ENCODE measurements around the gene LRP1B.
"Not testable (repeated sequence)": the region's sequence is repeated elsewhere in the genome, so short reads cannot be mapped to it uniquely, and the experiment has no call there.

The LRP1B gene

DNA sequence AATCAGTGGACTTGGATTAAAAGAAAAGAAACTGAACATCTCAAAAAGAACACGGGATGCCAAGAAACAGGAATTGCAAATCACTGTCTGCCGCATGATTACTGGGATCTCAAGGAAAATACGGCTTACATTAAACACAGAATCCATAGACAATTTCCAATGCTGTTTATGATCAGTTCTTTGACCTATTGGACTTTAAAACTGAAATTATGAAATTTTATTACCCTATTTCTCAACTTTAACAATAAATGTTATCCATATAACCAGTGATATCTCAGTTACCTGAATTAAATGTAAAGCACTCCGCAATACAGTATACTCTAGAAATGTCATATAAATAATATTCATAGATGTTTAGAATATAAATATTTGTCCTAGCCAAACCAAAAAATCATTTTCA is 1793.8 kb downstream of the LRP1B start:
- Histone ChIP-seq H3K27me3 (ENCODE audit: low read depth) (no peaks in the 10 kb centered on the region), H3K4me1 (peaks cover 10% of the 10 kb centered on the region), H3K4me3 (no peak overlapping the region), H3K9me3 (no peaks in the 10 kb centered on the region), H3K36me3 (replicated peaks) (no peaks in the 10 kb centered on the region)
- DNase-seq (ENCODE audit: low spot score in 2 of 2), result no peak
- in situ Hi-C loops (cut with MboI; ENCODE audit: low sequenced_read_pairs), result no loop called here

DNA sequence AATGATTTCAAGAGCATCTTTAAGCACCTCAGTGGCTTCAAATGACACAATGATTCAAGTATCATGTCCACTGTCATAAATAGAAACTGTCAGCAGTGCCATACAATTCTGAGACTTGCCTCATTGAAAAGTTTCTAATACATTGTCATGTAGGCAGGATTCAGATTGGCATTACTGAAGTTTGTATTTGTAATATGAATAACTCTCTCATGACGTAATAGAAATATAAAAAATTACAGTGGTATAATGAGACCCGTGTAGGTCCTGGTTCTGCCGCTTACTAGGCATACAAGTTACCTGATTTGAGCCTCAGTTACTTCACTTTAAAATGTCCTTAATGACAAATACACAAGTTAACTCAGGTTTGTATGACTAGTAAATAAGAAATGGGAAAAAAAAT is 1814.5 kb downstream of the LRP1B start:
- H3K4me3 ChIP-seq, result no peak overlapping the region
- no peak for DNase-seq (ENCODE audit: low spot score in 2 of 2)
- in situ Hi-C loops (cut with MboI; ENCODE audit: low sequenced_read_pairs), result no loop called here

GRCh38 chr2:140311905-140312304 is 1818.9 kb downstream of the LRP1B start:
- H3K4me3 ChIP-seq, result no peak overlapping the region
- in situ Hi-C loops (cut with MboI; ENCODE audit: low sequenced_read_pairs), result no loop called here
- no peaks in the 10 kb centered on the region for H3K9me3 ChIP-seq
- H3K4me1 ChIP-seq, result peaks cover 7% of the 10 kb centered on the region
- no peaks in the 10 kb centered on the region for H3K36me3 ChIP-seq (replicated peaks)
- no peaks in the 10 kb centered on the region for H3K27me3 ChIP-seq (ENCODE audit: low read depth)
- DNase-seq (ENCODE audit: low spot score in 2 of 2), result no peak

More for the DNA sequence above, 1814.5 kb downstream of the LRP1B start:
- H3K27me3 ChIP-seq (ENCODE audit: low read depth), result no peaks in the 10 kb centered on the region
- H3K9me3 ChIP-seq, result no peaks in the 10 kb centered on the region
- peaks cover 22% of the 10 kb centered on the region for H3K4me1 ChIP-seq
- H3K36me3 ChIP-seq (replicated peaks), result no peaks in the 10 kb centered on the region

DNA sequence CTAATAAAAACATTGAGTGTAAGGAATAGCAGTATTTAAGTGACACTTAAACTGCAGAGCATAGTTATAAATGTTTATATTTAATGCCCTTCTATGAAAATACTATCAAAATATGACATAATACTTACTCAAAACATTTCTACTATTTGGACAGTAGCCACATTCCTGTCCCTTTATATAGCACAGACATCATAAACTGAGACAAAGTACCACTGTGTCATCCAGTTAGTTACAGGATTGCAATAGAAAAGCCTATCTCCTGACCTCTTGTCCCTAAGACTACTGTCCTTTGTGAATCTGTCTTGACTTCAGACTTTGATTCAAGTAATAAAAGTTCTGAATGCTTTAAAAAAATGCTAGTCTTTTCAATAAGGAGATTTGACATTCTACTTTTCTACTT is 1822.1 kb downstream of the LRP1B start:
- in situ Hi-C loops (cut with MboI; ENCODE audit: low sequenced_read_pairs), result no loop called here
- Histone ChIP-seq H3K27me3 (ENCODE audit: low read depth) (no peaks in the 10 kb centered on the region), H3K36me3 (replicated peaks) (no peaks in the 10 kb centered on the region), H3K9me3 (no peaks in the 10 kb centered on the region), H3K4me1 (peaks cover 7% of the 10 kb centered on the region), H3K4me3 (no peak overlapping the region)
- no peak for DNase-seq (ENCODE audit: low spot score in 2 of 2)

DNA sequence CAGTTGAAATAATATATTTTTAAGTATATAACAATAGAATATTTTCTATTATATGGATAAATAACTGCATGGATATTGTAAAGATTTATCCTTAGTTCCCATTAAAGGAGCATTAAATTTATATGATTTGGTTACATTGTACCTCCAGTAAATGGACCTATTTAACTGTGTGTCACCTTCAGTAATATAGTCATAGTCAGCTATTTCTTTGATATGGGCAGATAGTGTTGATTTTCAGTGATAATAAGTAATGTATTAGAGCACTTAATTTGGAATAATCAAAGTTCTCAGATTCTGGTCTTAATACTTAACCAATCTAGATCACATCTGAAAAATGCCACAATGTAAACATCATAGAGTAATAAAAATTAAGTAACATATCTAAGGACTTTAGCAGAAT is 1823.3 kb downstream of the LRP1B start:
- Histone ChIP-seq H3K4me3 (no peak overlapping the region), H3K36me3 (replicated peaks) (no peaks in the 10 kb centered on the region), H3K9me3 (no peaks in the 10 kb centered on the region), H3K4me1 (peaks cover 3% of the 10 kb centered on the region), H3K27me3 (ENCODE audit: low read depth) (no peaks in the 10 kb centered on the region)
- in situ Hi-C loops (cut with MboI; ENCODE audit: low sequenced_read_pairs), result no loop called here
- DNase-seq (ENCODE audit: low spot score in 2 of 2), result no peak

DNA sequence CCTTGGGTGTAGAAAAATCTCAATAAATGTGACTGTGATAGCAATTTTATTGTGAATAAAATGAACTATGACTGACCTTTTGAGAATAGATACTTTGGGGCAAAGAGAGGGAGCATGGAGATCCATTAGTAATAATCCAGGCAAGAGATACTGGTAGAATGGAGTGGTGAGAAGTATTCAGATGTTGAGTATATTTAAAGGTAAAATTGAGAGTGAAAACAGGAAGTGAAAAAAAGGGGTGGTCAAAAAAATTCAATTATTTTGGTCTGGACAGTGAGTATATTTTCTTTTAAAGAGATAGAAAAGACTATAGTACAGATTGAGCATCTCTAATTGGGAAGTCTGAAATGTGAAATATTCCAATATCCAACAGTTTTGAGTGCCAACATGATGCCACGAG is 1835.0 kb downstream of the LRP1B start:
- DNase-seq (ENCODE audit: low spot score in 2 of 2), result no peak
- H3K9me3 ChIP-seq, result no peaks in the 10 kb centered on the region
- in situ Hi-C loops (cut with MboI; ENCODE audit: low sequenced_read_pairs), result no loop called here
- H3K4me1 ChIP-seq, result no peaks in the 10 kb centered on the region
- H3K36me3 ChIP-seq (replicated peaks), result no peaks in the 10 kb centered on the region
- H3K4me3 ChIP-seq, result no peak overlapping the region
- no peaks in the 10 kb centered on the region for H3K27me3 ChIP-seq (ENCODE audit: low read depth)

GRCh38 chr2:140288726-140289125 is 1842.1 kb downstream of the LRP1B start:
- in situ Hi-C loops (cut with MboI; ENCODE audit: low sequenced_read_pairs), result no loop called here
- Histone ChIP-seq H3K4me3 (no peak overlapping the region), H3K4me1 (peaks cover 22% of the 10 kb centered on the region), H3K36me3 (replicated peaks) (no peaks in the 10 kb centered on the region), H3K9me3 (no peaks in the 10 kb centered on the region), H3K27me3 (ENCODE audit: low read depth) (no peaks in the 10 kb centered on the region)
- DNase-seq (ENCODE audit: low spot score in 2 of 2), result no peak

GRCh38 chr2:140288213-140288612 is 1842.6 kb downstream of the LRP1B start:
- H3K9me3 ChIP-seq, result no peaks in the 10 kb centered on the region
- H3K4me1 ChIP-seq, result peaks cover 22% of the 10 kb centered on the region
- in situ Hi-C loops (cut with MboI; ENCODE audit: low sequenced_read_pairs), result no loop called here
- H3K36me3 ChIP-seq (replicated peaks), result no peaks in the 10 kb centered on the region
- DNase-seq (ENCODE audit: low spot score in 2 of 2), result no peak
- no peaks in the 10 kb centered on the region for H3K27me3 ChIP-seq (ENCODE audit: low read depth)
- no peak overlapping the region for H3K4me3 ChIP-seq

DNA sequence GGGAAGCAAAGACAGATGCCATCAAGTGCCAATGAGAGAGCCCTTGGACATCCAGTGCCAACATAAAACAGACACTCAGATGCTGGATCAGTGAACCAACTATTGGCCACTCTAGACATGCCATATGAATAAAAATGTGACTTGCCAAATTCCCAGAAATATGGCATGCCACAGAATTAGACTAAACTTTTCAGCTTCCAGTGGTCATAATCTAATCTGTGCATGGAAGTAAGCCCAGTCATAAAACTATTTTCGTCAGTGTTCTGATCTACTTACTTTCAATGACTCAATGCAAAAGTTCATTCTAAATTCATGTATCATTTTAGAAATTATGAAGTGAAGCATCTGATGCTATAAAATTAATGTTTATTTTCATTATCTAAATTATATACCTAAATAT is 1844.4 kb downstream of the LRP1B start:
- no peak for DNase-seq (ENCODE audit: low spot score in 2 of 2)
- H3K36me3 ChIP-seq (replicated peaks), result no peaks in the 10 kb centered on the region
- in situ Hi-C loops (cut with MboI; ENCODE audit: low sequenced_read_pairs), result no loop called here
- H3K27me3 ChIP-seq (ENCODE audit: low read depth), result no peaks in the 10 kb centered on the region
- no peaks in the 10 kb centered on the region for H3K9me3 ChIP-seq
- H3K4me3 ChIP-seq, result no peak overlapping the region
- peaks cover 25% of the 10 kb centered on the region for H3K4me1 ChIP-seq

GRCh38 chr2:140277344-140277743 is 1853.5 kb downstream of the LRP1B start:
- H3K27me3 ChIP-seq (ENCODE audit: low read depth); in situ Hi-C loops (cut with MboI; ENCODE audit: low sequenced_read_pairs); H3K9me3 ChIP-seq; H3K4me3 ChIP-seq; DNase-seq (ENCODE audit: low spot score in 2 of 2); H3K36me3 ChIP-seq (replicated peaks): not testable (repeated sequence)
- H3K4me1 ChIP-seq, result peaks cover 16% of the 10 kb centered on the region

DNA sequence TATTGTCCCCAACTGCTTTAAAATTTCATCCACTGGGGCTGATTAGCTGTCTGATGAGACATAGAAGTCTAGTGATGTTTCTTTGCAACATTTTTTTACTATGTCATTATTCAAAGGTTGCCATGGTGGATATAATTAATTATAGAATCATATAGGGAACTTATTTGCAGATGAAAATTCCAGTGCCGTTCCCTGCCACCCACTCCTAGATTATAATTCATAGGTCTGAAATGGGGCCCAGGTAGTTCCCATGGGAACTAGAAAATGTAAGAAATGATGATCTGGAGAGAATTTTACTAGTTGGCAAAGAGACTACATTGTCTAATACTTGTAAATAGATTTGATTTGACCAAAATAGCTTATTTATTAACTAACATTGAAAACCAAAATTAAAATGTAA is 1854.2 kb downstream of the LRP1B start:
- no peaks in the 10 kb centered on the region for H3K36me3 ChIP-seq (replicated peaks)
- in situ Hi-C loops (cut with MboI; ENCODE audit: low sequenced_read_pairs), result no loop called here
- H3K4me1 ChIP-seq, result peaks cover 15% of the 10 kb centered on the region
- H3K4me3 ChIP-seq, result no peak overlapping the region
- no peak for DNase-seq (ENCODE audit: low spot score in 2 of 2)
- no peaks in the 10 kb centered on the region for H3K27me3 ChIP-seq (ENCODE audit: low read depth)
- H3K9me3 ChIP-seq, result no peaks in the 10 kb centered on the region

- in situ Hi-C loops (cut with MboI; ENCODE audit: low sequenced_read_pairs), result no loop called here
- H3K27me3 ChIP-seq (ENCODE audit: low read depth), result no peaks in the 10 kb centered on the region
- H3K9me3 ChIP-seq, result no peaks in the 10 kb centered on the region
- peaks cover 15% of the 10 kb centered on the region for H3K4me1 ChIP-seq
- H3K36me3 ChIP-seq (replicated peaks), result no peaks in the 10 kb centered on the region
- H3K4me3 ChIP-seq, result no peak overlapping the region
- no peak for DNase-seq (ENCODE audit: low spot score in 2 of 2)
These were observed 1855.4 kb downstream of the LRP1B start for GRCh38 chr2:140275427-140275826.

DNA sequence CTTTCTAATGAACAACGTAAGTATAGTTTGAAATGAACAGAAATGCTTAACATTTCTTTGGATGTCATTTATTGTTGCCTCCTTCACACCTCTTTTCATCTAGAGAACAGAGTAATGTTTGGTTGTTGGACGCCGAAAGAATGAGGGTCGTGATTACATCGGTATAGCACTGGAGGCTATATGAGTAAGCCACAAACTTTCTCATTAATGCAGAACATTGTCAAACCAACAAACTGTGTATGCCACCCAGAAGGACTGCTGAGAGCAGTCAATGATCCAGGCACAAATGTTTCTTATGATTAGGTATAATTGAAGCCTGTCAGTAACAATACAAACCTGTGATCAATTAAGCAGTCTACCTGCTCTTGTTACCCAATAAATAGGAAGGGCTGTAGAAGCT is 1855.9 kb downstream of the LRP1B start:
- no peaks in the 10 kb centered on the region for H3K27me3 ChIP-seq (ENCODE audit: low read depth)
- H3K36me3 ChIP-seq (replicated peaks), result no peaks in the 10 kb centered on the region
- H3K4me3 ChIP-seq, result no peak overlapping the region
- in situ Hi-C loops (cut with MboI; ENCODE audit: low sequenced_read_pairs), result no loop called here
- no peak for DNase-seq (ENCODE audit: low spot score in 2 of 2)
- peaks cover 20% of the 10 kb centered on the region for H3K4me1 ChIP-seq
- no peaks in the 10 kb centered on the region for H3K9me3 ChIP-seq

DNA sequence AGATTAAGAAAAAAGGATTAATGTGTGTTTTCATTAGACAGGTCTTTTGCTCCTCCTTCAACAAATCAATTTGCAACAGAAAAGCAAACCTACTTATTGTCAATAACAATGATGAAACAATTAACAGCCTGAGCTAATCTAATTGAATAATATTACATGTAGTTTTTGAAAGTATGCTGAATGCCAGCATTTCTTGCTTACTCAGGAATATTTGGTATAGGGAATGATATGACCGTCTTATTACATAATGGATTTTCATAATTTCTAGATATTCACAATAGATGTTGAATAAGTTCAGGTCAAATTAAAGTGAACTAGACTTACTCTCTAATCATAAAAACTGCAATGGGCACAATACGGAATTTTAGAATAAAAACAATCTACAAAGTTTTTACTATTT is 1856.9 kb downstream of the LRP1B start:
- Histone ChIP-seq H3K9me3 (no peaks in the 10 kb centered on the region), H3K4me1 (peaks cover 22% of the 10 kb centered on the region), H3K27me3 (ENCODE audit: low read depth) (no peaks in the 10 kb centered on the region), H3K36me3 (replicated peaks) (no peaks in the 10 kb centered on the region), H3K4me3 (no peak overlapping the region)
- DNase-seq (ENCODE audit: low spot score in 2 of 2), result no peak
- in situ Hi-C loops (cut with MboI; ENCODE audit: low sequenced_read_pairs), result no loop called here

DNA sequence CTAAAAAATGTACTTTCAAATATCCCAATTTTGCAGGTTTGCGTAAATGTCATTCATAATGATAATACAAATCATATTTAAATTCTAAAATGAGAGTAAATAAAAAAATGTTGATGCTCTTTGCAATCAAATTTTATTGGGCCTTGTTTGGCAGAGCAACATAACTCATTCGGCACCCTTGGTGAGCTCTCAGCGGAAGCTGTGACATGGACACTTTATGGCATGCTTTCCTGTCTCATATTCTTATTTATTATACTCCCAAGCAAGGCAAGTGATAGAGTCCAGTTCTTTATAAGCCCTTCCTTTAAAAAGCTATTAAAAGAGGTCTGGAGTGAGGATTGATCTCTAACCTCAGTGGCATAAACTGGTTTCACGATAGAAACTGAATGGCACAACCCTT is 1857.4 kb downstream of the LRP1B start:
- Histone ChIP-seq H3K4me3 (no peak overlapping the region), H3K27me3 (ENCODE audit: low read depth) (no peaks in the 10 kb centered on the region), H3K4me1 (peaks cover 22% of the 10 kb centered on the region), H3K9me3 (no peaks in the 10 kb centered on the region), H3K36me3 (replicated peaks) (no peaks in the 10 kb centered on the region)
- DNase-seq (ENCODE audit: low spot score in 2 of 2), result no peak
- in situ Hi-C loops (cut with MboI; ENCODE audit: low sequenced_read_pairs), result no loop called here

Data from HAP-1 (cell line).